OCI-M2 (cell line): ENCODE measurements around the gene NALCN.

Experiments
- DNase-seq: peaks from one replicate; lab custom pipeline; 2025; ENCODE audit not compliant: unreplicated experiment; lab: John Stamatoyannopoulos, UW

NALCN gene

GRCh38 chr13:101140087-101140770, 276.1 kb downstream of the NALCN start:
- no peak for DNase-seq

- no peak for DNase-seq
These were observed 277.2 kb downstream of the NALCN start for GRCh38 chr13:101139081-101139480.

- no peak for DNase-seq
These were observed 288.5 kb downstream of the NALCN start for GRCh38 chr13:101127741-101128353.

- DNase-seq = no peak
These were observed 293.3 kb downstream of the NALCN start for GRCh38 chr13:101123028-101123427.

GRCh38 chr13:101121608-101122007, 294.7 kb downstream of the NALCN start:
- DNase-seq = no peak

- no peak for DNase-seq
These were observed 296.3 kb downstream of the NALCN start for GRCh38 chr13:101120007-101120406.

GRCh38 chr13:101116826-101117225, 299.5 kb downstream of the NALCN start:
- no peak for DNase-seq

- DNase-seq = no peak
These were observed 300.0 kb downstream of the NALCN start for GRCh38 chr13:101116341-101116740.

- DNase-seq = no peak
These were observed 300.5 kb downstream of the NALCN start for GRCh38 chr13:101115762-101116171.

GRCh38 chr13:101111894-101112293, 304.4 kb downstream of the NALCN start:
- no peak for DNase-seq

- no peak for DNase-seq
These were observed 307.3 kb downstream of the NALCN start for GRCh38 chr13:101109005-101109404.

- DNase-seq = no peak
These were observed 317.4 kb downstream of the NALCN start for GRCh38 chr13:101098873-101099272.

- no peak for DNase-seq
These were observed 323.3 kb downstream of the NALCN start for GRCh38 chr13:101092985-101093384.

GRCh38 chr13:101090287-101090686, 326.0 kb downstream of the NALCN start:
- DNase-seq = no peak

- DNase-seq = no peak
These were observed 330.8 kb downstream of the NALCN start for GRCh38 chr13:101085551-101085950.

GRCh38 chr13:101082441-101082840, 333.9 kb downstream of the NALCN start:
- DNase-seq = no peak

GRCh38 chr13:101080616-101081015, 335.7 kb downstream of the NALCN start:
- DNase-seq = no peak

- DNase-seq = no peak
These were observed 351.0 kb downstream of the NALCN start for GRCh38 chr13:101065329-101065728.

- no peak for DNase-seq
These were observed 356.5 kb downstream of the NALCN start for GRCh38 chr13:101059793-101060192.

GRCh38 chr13:101058841-101059240, 357.5 kb downstream of the NALCN start:
- no peak for DNase-seq

- DNase-seq = no peak
These were observed 362.8 kb downstream of the NALCN start for GRCh38 chr13:101053301-101054093.
